ENCODE measurements around the gene SCUBE1. TPM values are rescaled to one million over a fixed set of nuclear protein-coding genes. Genes with fewer than 3 reads are reported as not detected.

The SCUBE1 gene
- total and polyA plus RNA-seq, 2 experiments from 2014 or later = 2.1 to 2.2 TPM

DNA sequence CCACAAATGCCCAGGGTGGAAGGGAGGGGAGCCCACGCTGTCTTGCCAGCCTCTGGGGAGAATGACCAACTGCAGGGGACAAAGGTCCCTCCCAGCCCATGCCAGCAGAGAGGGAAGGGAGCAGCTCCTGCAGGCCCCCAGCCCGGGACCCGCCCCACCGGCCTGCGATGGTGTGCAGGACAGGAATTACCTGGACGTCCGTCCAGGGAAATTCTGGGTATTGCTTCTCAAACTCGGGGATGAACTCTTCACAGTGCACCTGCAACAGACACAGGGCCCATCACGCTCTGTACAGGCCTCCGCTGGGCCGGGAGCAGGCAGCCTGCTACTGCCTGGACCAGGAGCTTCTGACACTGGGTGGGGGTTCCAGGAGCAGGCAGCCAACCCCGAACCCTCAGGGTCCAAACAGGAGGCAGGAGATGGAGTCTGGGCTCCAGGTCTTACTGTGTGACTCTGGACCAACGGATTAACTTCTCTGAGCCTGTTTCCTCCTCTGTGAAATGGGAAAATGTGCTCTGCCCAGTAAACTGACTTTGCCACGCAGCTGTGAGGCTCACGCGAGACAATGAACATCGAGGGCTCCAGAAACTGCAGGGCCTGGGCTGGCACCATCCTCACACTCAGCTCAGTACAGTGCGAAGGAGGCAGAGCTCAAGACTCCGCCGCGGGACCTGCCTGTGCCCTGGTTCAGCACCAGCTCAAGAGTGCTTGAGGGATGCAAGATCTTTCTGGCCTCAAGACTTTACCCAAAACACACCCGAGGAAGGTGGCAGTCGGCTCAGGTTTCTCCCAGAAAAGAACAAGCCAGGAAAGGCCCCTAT, 173.7 kb downstream of the SCUBE1 start:
- Histone ChIP-seq H3K36me3 (replicated peaks; ENCODE audit: insufficient read depth, low read depth) (no peaks in the 10 kb centered on the region), H3K9me2 (replicated peaks; ENCODE audit: insufficient read depth) (no peaks in the 10 kb centered on the region), H3K9me3 (ENCODE audit: low read depth) (no peaks in the 10 kb centered on the region), H4K20me1 (ENCODE audit: insufficient read depth, poor library complexity, severe bottlenecking) (no peaks in the 10 kb centered on the region), H3K4me3 (no peak overlapping the region), H3K4me1 (ENCODE audit: insufficient read depth) (no peaks in the 10 kb centered on the region), H3K27me3 (no peaks in the 10 kb centered on the region), H3K79me2 (no peaks in the 10 kb centered on the region), H3K4me2 (no peak overlapping the region), H2AFZ (no peak overlapping the region), H3K27ac (no peak overlapping the region)
- TF ChIP-seq, protein P1, sequence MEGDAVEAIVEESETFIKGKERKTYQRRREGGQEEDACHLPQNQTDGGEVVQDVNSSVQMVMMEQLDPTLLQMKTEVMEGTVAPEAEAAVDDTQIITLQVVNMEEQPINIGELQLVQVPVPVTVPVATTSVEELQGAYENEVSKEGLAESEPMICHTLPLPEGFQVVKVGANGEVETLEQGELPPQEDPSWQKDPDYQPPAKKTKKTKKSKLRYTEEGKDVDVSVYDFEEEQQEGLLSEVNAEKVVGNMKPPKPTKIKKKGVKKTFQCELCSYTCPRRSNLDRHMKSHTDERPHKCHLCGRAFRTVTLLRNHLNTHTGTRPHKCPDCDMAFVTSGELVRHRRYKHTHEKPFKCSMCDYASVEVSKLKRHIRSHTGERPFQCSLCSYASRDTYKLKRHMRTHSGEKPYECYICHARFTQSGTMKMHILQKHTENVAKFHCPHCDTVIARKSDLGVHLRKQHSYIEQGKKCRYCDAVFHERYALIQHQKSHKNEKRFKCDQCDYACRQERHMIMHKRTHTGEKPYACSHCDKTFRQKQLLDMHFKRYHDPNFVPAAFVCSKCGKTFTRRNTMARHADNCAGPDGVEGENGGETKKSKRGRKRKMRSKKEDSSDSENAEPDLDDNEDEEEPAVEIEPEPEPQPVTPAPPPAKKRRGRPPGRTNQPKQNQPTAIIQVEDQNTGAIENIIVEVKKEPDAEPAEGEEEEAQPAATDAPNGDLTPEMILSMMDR (IDR thresholded peaks at IDR 0.05; ENCODE audit: poor library complexity) = no peak
- TF ChIP-seq EZH2 (IDR thresholded peaks at IDR 0.05; ENCODE audit: borderline replicate concordance) (no peak), EZH2phosphoT487 (IDR thresholded peaks at IDR 0.05; ENCODE audit: low read depth, severe bottlenecking, unreplicated experiment) (no peak)
- no peak for DNase-seq (ENCODE audit: low spot score)
- WGBS (ENCODE audit: low lambda C conversion rate, missing lambda C conversion rate) = 94% methylated on average over 22 of the region's 23 CpGs

DNA sequence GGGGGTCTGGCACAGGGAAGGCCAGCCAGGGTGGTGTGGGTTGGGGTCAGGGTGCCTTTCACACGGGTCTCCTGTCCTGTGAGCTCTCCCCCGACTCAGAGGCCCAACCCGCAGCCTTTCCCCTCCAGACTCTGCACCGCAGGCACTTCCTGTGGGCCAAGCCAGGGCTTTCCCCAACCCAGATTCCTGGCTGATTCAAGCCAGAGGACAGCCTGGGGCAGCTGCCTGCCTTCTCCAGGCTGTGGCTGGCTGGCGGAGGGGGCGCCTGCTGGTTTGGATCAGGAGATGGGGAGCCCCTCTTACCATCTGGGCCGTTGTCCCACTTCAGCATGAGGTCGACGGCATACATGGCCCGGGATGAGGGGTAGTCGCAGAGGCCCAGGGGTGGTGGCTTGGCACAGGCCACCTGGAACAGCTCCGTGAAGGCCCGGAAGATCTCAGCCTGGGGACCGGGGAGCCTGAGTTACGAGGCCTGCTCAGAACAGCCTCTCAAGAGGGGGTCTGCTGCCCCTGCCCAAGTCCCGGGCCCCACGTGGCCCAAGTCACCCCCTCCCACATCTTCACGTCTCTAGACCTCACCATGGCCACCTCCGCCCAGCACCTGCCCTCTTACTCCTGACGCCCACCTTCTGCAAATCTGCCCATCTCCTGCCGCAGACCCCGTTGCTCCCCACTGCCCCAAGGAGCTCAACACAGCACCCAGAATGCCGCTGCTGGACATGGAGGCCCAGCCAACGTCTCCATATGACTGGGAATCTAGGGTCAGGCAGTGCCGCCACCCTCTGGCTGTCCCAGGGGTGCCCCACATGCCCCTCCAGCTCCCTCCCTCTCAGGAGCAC, 174.5 kb downstream of the SCUBE1 start:
- Histone ChIP-seq H3K27me3 (no peaks in the 10 kb centered on the region), H3K79me2 (no peaks in the 10 kb centered on the region), H3K36me3 (replicated peaks; ENCODE audit: insufficient read depth, low read depth) (no peaks in the 10 kb centered on the region), H2AFZ (no peak overlapping the region), H4K20me1 (ENCODE audit: insufficient read depth, poor library complexity, severe bottlenecking) (no peaks in the 10 kb centered on the region), H3K9me3 (ENCODE audit: low read depth) (no peaks in the 10 kb centered on the region), H3K4me2 (no peak overlapping the region), H3K4me1 (ENCODE audit: insufficient read depth) (no peaks in the 10 kb centered on the region), H3K4me3 (no peak overlapping the region), H3K9me2 (replicated peaks; ENCODE audit: insufficient read depth) (no peaks in the 10 kb centered on the region), H3K27ac (no peak overlapping the region)
- 95% methylated on average over 22 of the region's 25 CpGs for WGBS (ENCODE audit: low lambda C conversion rate, missing lambda C conversion rate)
- no peak for DNase-seq (ENCODE audit: low spot score)
- no peak for TF ChIP-seq EZH2 (IDR thresholded peaks at IDR 0.05; ENCODE audit: borderline replicate concordance)
- no peak for TF ChIP-seq EZH2phosphoT487 (IDR thresholded peaks at IDR 0.05; ENCODE audit: low read depth, severe bottlenecking, unreplicated experiment)
- TF ChIP-seq, protein P1 (IDR thresholded peaks at IDR 0.05; ENCODE audit: poor library complexity) = no peak

DNA sequence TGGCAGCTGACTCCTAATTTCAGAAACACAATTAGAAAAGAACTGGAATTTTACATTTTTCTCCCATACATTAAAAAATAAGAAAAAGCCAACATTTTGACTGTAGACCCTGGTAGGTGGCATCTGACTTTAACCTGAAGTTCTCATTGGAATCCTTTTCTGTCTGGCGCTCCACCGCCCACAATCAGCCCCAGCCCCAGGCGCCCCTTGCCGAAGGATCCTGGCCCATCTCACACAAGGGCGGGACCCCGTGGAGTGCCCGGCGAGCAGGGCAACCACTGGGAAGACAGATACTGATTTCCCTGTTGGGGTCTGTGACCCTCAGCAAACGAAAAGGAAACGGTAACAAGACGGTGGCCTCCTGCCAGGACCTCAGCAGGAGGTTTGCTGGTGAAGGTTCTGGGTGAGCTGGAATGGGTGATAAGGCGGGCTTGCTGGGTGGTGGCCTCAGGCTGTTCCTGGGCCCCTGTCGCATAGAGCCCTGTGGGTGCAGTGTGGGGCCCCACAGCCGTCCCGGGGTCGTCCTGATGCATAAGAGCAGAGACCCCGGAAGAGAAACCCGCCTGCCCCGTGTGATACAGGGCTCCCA, 176.1 kb downstream of the SCUBE1 start:
- no peak overlapping the region for H3K27ac ChIP-seq
- H3K9me3 ChIP-seq (ENCODE audit: low read depth) = no peaks in the 10 kb centered on the region
- no peak overlapping the region for H2AFZ ChIP-seq
- no peaks in the 10 kb centered on the region for H3K4me1 ChIP-seq (ENCODE audit: insufficient read depth)
- no peaks in the 10 kb centered on the region for H3K9me2 ChIP-seq (replicated peaks; ENCODE audit: insufficient read depth)
- H3K36me3 ChIP-seq (replicated peaks; ENCODE audit: insufficient read depth, low read depth) = no peaks in the 10 kb centered on the region
- no peaks in the 10 kb centered on the region for H3K79me2 ChIP-seq
- no peak overlapping the region for H3K4me2 ChIP-seq
- H3K4me3 ChIP-seq = no peak overlapping the region
- no peaks in the 10 kb centered on the region for H4K20me1 ChIP-seq (ENCODE audit: insufficient read depth, poor library complexity, severe bottlenecking)
- no peak for DNase-seq (ENCODE audit: low spot score)
- TF ChIP-seq, protein P1 (IDR thresholded peaks at IDR 0.05; ENCODE audit: poor library complexity) = no peak
- no peak for TF ChIP-seq EZH2phosphoT487 (IDR thresholded peaks at IDR 0.05; ENCODE audit: low read depth, severe bottlenecking, unreplicated experiment)
- TF ChIP-seq EZH2 (IDR thresholded peaks at IDR 0.05; ENCODE audit: borderline replicate concordance) = no peak
- no peaks in the 10 kb centered on the region for H3K27me3 ChIP-seq
- 96% methylated on average over 19 of the region's 19 CpGs for WGBS (ENCODE audit: low lambda C conversion rate, missing lambda C conversion rate)
